GM12891 (cell line): Measurements from ENCODE around the gene DNAH17.

ENCODE experiments used
- DNase-seq: peaks from one replicate; pipeline ENCODE4 v3.0.0; 2011; ENCODE audit warnings: low spot score; ENCODE audit not compliant: insufficient read length
- FAIRE-seq: peaks from 2 replicates; lab custom pipeline; 2011; peaks lifted over from hg19 to GRCh38; lab: Jason Lieb, UNC
- PAX5 ChIP-seq: IDR thresholded peaks from 2 replicates; pipeline ENCODE4 v1.6.1; 2011; ENCODE audit warnings: low read length, moderate library complexity, mild to moderate bottlenecking; ENCODE audit not compliant: insufficient read depth, severe bottlenecking
- POLR2A ChIP-seq: IDR thresholded peaks from 2 replicates; pipeline ENCODE4 v1.6.1; 2011; ENCODE audit warnings: low read depth, low read length, control low read depth
- POLR2AphosphoS5 ChIP-seq: IDR thresholded peaks from 2 replicates; pipeline ENCODE4 v1.6.1; 2011; ENCODE audit warnings: low read depth, low read length, control low read depth
- POU2F2 ChIP-seq: IDR thresholded peaks from 2 replicates; pipeline ENCODE4 v1.6.1; 2011; ENCODE audit warnings: low read depth, mild to moderate bottlenecking, control low read depth, low read length, moderate library complexity
- SPI1 ChIP-seq: IDR thresholded peaks from 2 replicates; pipeline ENCODE4 v1.6.1; 2011; ENCODE audit warnings: low read depth, low read length, control low read depth
- TAF1 ChIP-seq: IDR thresholded peaks from 2 replicates; pipeline ENCODE4 v1.6.1; 2011; ENCODE audit warnings: low read depth, low read length, control low read depth

Gene DNAH17

DNA sequence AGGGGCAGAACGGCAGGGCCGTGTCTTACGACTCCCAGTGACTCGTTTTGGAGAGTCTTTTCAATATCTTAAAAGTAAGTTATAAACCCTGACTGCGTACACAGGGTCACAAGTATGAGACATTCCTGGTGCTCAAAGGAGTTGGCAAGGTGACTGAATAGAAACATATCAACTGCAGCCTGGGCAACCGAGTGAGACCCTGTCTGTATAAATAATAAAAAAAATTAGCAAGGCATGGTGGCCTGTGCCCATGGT, 115.5 kb downstream of the DNAH17 start:
- TF ChIP-seq TAF1 (no peak), POLR2AphosphoS5 (no peak), POLR2A (no peak), POU2F2 (no peak), SPI1 (no peak), PAX5 (no peak)
- DNase-seq, result no peak
- no peak for FAIRE-seq

DNA sequence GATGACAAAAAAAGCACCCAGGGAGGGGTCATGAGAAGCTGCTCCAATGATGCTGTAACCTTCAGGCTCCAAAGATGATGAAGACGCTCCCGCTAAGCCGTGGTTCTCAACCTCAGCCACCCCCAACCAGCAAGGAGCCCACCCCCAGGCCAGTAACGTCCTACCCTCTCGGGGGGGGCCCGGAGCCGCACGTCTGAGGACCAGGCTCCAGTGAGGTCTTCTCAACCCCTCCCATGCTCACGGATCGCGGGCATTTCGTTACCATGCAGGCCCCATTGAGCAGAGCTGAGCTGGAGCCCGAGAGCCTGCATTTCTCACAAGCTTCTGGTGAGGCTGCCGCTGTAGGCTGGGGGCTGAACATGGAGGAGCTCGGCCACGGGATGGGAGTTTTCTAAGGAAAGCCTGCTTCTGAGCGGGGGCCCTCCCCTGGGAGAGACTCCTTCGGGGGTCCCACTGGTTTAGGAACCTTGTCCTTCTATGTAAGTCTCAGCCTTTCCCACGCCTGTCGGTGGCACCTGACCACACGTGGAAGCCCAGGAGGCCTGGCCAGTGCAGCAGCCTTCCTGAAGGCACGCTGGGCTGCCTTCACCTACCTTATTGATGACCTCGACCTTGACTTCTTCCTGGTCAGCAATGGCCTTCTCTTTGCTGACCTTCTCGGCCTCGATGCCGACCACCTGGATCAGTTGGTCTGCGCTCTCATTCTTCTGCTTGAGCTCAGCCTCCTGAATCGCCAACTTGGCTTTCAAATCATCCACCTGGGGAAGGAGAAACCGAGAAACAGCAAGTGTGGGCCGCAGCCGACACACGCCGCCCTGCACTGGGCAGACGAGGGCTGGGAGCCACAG, 116.0 kb downstream of the DNAH17 start:
- FAIRE-seq, result no peak

DNA sequence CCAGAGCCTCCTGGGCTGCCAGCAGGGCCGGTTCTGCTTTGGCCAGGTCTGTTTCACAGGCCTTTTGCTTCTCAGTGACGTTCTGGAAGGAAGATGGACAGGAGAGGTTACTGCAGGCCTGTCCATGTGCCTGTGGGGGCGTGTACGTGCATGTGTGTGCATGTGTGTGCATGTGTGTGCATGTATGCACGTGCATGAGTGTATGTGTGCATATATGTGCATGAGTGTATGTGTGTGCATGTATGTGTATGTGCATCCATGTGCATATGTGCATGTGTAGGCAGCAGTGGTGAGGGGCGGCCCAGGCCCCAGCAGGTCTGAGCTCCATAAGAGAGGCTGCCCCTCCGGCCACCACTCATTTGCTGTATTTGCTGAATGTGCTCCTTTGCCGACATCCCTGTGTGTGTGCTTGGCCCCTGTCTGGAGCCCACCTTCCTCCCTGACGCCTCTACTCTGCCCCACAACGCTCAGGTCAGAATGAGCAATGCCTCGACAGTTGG, 117.0 kb downstream of the DNAH17 start:
- TF ChIP-seq POU2F2 (no peak), POLR2AphosphoS5 (no peak), SPI1 (no peak), TAF1 (no peak), PAX5 (no peak), POLR2A (no peak)
- FAIRE-seq (no peak), DNase-seq (no peak)

More for the DNA sequence above, 116.0 kb downstream of the DNAH17 start:
- DNase-seq, result no peak
- TF ChIP-seq SPI1 (no peak), TAF1 (no peak), POU2F2 (no peak), POLR2A (no peak), POLR2AphosphoS5 (no peak), PAX5 (no peak)

DNA sequence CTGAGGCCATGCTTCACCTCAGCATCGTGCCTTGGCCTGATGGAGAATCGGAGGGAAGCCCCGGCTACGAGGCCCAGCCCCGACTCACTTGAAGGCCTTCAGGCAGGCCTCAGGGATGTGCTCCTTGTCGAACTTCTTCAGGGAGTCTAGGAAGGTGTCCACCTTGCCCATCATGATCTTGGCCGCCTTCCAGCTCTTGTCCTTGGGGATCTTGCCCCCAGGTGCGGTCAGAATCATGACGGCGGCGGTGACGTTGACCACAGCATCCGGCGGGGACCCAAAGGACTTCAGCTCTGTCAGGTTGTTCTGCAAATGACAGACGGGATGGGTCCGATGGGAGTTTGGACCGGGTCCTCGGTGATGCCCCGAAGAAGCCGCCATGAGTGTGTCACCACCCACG, 117.5 kb downstream of the DNAH17 start:
- no peak for TF ChIP-seq POLR2A
- no peak for TF ChIP-seq PAX5
- no peak for TF ChIP-seq POU2F2
- TF ChIP-seq SPI1, result no peak
- TF ChIP-seq POLR2AphosphoS5, result no peak
- TF ChIP-seq TAF1, result no peak
- FAIRE-seq (no peak), DNase-seq (no peak)

DNA sequence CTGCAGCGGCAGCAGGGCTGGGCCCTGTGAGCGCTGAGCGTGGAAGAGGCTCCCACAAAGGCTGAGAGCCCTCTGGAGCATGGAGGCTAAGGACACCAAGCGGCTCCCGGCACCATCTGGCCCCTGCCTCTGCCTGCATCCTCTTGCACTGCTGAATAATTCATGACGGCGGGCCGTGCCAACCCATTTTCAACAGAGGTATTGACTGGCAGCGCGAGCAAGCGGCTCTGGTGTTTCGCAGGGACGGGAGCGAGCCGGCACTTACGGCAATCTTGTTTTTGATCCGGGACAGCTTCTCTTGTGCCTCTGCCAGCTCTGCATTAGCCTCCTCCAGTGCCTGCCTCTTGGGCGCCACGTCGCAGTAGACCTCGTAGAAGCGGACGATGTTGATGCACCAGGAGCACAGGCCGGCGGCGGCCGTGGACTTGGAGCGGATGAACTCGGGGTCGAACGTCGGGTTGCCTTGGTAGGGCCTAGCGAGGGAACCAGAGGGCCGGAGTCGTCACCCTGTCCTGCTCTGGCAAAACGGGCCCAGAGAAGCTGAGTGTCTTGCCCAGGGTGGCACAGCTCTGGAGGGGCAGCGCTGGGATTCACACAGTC, 118.4 kb downstream of the DNAH17 start:
- FAIRE-seq, result no peak
- no peak for DNase-seq
- TF ChIP-seq PAX5, result no peak

DNA sequence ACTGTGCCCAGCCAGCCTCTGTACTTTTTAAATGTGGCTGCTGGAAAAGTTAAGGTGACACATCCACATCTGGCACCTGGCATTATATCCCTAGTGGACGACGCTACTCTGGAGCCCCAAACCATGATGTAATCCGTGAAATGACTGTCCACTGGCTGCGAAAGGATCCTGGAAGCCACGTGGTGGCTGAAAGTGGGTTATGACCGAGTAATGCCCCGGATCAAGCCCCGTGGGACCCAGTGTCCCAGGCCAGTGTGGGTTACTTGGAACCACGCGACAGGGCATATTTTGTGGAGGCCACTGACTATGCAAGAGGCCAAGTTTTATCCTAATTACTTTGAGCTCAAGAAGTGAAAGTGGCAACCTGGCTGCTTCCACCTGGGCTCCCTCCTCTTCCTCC, 119.1 kb downstream of the DNAH17 start:
- FAIRE-seq (no peak), DNase-seq (no peak)
- TF ChIP-seq POU2F2 (no peak), PAX5 (no peak), TAF1 (no peak), SPI1 (no peak), POLR2AphosphoS5 (no peak), POLR2A (no peak)

DNA sequence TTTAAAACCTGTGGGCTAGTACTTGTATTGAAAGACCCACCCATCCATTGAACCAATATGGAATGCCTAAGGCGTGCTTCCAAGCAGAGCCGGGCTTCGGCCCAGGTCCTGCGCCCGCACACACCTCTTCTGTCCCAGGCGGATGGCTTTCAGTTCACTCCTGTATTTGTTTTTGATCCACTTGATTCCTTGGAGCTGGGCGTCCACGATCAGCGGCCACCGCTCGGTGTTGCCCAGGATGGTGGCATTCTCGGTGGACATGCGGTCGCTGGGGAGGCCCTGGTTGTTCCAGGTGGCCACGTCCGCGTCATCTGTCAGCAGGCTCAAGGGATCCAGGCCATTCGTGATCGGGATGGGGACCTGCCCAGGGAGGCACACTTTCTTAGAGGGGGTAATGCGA, 122.8 kb downstream of the DNAH17 start:
- TF ChIP-seq POLR2AphosphoS5 (no peak), TAF1 (no peak), SPI1 (no peak), PAX5 (no peak), POLR2A (no peak), POU2F2 (no peak)
- FAIRE-seq, result no peak
- no peak for DNase-seq

DNA sequence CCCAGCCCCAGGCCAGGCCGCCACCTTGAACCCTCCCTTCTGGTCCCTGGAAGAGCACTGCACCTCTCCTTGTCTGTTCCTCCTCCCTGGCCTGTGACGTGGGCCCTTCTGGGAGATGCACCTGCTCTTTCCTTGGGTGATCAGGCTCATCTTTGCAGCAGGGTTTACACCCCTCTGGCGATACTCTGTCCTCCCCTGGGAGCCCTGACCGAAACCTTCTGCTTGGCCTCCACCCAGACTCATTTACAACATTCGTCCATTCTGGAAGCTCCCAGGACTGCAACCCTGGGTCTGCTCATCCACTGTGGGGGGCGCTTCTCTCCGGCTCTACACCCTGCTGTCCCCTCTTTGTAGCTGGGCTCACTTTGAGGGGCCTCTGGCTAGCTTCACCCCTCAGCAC, 125.4 kb downstream of the DNAH17 start:
- no peak for FAIRE-seq
- no peak for DNase-seq
- TF ChIP-seq POLR2AphosphoS5, result no peak
- TF ChIP-seq SPI1, result no peak
- TF ChIP-seq TAF1, result no peak
- TF ChIP-seq POLR2A, result no peak
- no peak for TF ChIP-seq PAX5
- no peak for TF ChIP-seq POU2F2

DNA sequence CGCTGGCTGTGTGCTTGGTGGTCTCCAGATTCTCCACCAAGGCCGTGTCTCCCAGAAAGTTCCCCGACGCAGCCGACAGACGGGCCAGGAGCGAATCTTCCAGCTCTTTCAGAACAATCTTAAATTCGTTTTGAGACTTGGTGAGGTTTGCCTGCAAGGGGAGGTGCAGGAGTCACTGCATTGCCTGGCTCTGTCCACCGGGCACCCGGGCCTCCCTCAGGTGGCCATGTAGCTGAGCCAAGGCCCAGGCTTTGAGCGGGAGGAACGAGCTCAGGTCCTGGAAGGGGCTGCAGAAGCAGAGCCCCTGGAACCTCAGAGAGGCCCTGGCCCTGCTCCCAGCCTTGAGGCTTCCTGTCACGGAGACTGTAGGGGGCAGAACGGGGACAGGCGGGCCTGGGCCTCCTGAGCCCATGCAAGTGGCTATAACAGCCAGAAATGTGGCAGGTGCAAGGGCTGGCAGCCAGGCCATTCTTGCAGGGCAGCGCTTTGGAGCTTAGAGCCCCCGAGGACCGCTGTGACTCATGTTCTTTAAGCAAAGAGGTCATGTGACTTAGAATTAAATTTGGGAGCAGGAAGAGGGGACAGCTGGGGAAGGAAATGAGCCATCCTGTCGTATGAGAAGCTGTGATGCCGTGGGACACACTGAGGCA, 126.4 kb downstream of the DNAH17 start:
- no peak for TF ChIP-seq SPI1
- TF ChIP-seq POLR2A, result no peak
- TF ChIP-seq POLR2AphosphoS5, result no peak
- TF ChIP-seq TAF1, result no peak
- TF ChIP-seq POU2F2, result no peak
- no peak for TF ChIP-seq PAX5
- DNase-seq (no peak), FAIRE-seq (no peak)
